OCI-LY1 (cell line): ENCODE results near the gene KCNJ15.

Experiments
- H2AFZ ChIP-seq: fragments of 200-600 bp; sonication (generic), shearing (Covaris generic); 2 replicates; pipeline ENCODE4 v1.6.0; 2014; ENCODE audit warnings: antibody characterized with exemption, mild to moderate bottlenecking, low read length
- H3F3A ChIP-seq: fragments of 200-600 bp; sonication (generic), shearing (Covaris generic); 2 replicates; pipeline ENCODE4 v1.6.0; 2014; ENCODE audit warnings: mild to moderate bottlenecking, antibody characterized with exemption, low read length, moderate library complexity; ENCODE audit not compliant: insufficient read depth
- H3K27ac ChIP-seq: fragments of 200-600 bp; sonication (generic); 2 replicates; pipeline ENCODE4 v1.5.1; 2014; ENCODE audit warnings: low read length, mixed run types, mild to moderate bottlenecking, low read depth; ENCODE audit not compliant: poor library complexity, severe bottlenecking
- H3K27me3 ChIP-seq: fragments of 200-600 bp; sonication (generic); 2 replicates; pipeline ENCODE4 v1.6.0; 2014; ENCODE audit warnings: antibody characterized with exemption, mild to moderate bottlenecking, low read length, moderate library complexity; ENCODE audit not compliant: insufficient read depth
- H3K36me3 ChIP-seq: fragments of 200-600 bp; sonication (generic); 2 replicates; pipeline ENCODE4 v1.6.1; 2014; ENCODE audit warnings: mild to moderate bottlenecking, antibody characterized with exemption, low read length, moderate library complexity, mixed read lengths; ENCODE audit not compliant: insufficient read depth
- H3K4me1 ChIP-seq: fragments of 200-600 bp; sonication (generic); 2 replicates; pipeline ENCODE4 v1.5.1; 2014; ENCODE audit warnings: mild to moderate bottlenecking, low read length, moderate library complexity; ENCODE audit not compliant: insufficient read depth, severe bottlenecking
- H3K4me2 ChIP-seq: fragments of 200-600 bp; sonication (generic), shearing (Covaris generic); 2 replicates; pipeline ENCODE4 v1.6.1; 2014; ENCODE audit warnings: low read length
- H3K4me3 ChIP-seq: fragments of 200-600 bp; sonication (generic); 2 replicates; pipeline ENCODE4 v1.5.1; 2014; ENCODE audit warnings: low read length, low read depth, mild to moderate bottlenecking, mixed read lengths; ENCODE audit not compliant: poor library complexity, severe bottlenecking
- H3K79me2 ChIP-seq: fragments of 200-600 bp; shearing (Covaris generic); 2 replicates; pipeline ENCODE4 v1.6.1; 2016; ENCODE audit warnings: mixed run types, low read length, mixed read lengths; ENCODE audit not compliant: insufficient read depth
- H3K9ac ChIP-seq: fragments of 200-600 bp; sonication (generic), shearing (Covaris generic); 2 replicates; pipeline ENCODE4 v1.6.1; 2014; ENCODE audit warnings: mild to moderate bottlenecking, low read length, mixed read lengths
- H3K9me2 ChIP-seq: fragments of 200-600 bp; sonication (generic), shearing (Covaris generic); 2 replicates; pipeline ENCODE4 v1.6.1; 2014; ENCODE audit warnings: low read depth, mild to moderate bottlenecking, low read length, mixed read lengths
- H3K9me3 ChIP-seq: fragments of 200-600 bp; shearing (Covaris generic); 2 replicates; pipeline ENCODE4 v1.6.1; 2014; ENCODE audit warnings: low read length, mixed read lengths
- H4K20me1 ChIP-seq: fragments of 200-600 bp; sonication (generic), shearing (Covaris generic); 2 replicates; pipeline ENCODE4 v1.6.0; 2016; ENCODE audit warnings: mild to moderate bottlenecking, low read length; ENCODE audit not compliant: insufficient read depth
- CTCF ChIP-seq: fragments of 200-600 bp; sonication (generic), shearing (Covaris generic); IDR thresholded peaks from 2 replicates; pipeline ENCODE4 v1.5.1; 2017; ENCODE audit warnings: mild to moderate bottlenecking, antibody characterized with exemption, low read length, moderate library complexity, mixed read lengths
- EZH2 ChIP-seq: fragments of 200-600 bp; sonication (generic), shearing (Covaris generic); IDR thresholded peaks from 2 replicates; pipeline ENCODE4 v1.8.0; 2017; ENCODE audit warnings: borderline replicate concordance, mixed run types, mild to moderate bottlenecking, antibody characterized with exemption, low read length, moderate library complexity, mixed read lengths

KCNJ15 gene

GRCh38 chr21:38349977-38350376 lies 93.2 kb downstream of the KCNJ15 start:
- Histone ChIP-seq H3K4me1 (no peaks in the 10 kb centered on the region), H3K27ac (no peak overlapping the region), H3K9ac (no peak overlapping the region), H3K9me3 (no peaks in the 10 kb centered on the region), H3K36me3 (no peaks in the 10 kb centered on the region), H3K79me2 (no peaks in the 10 kb centered on the region), H3K4me3 (no peak overlapping the region), H3F3A (no peaks in the 10 kb centered on the region), H3K4me2 (no peak overlapping the region), H3K27me3 (no peaks in the 10 kb centered on the region; the same call in 1 of the 2 replicates), H3K9me2 (no peaks in the 10 kb centered on the region), H2AFZ (no peak overlapping the region), H4K20me1 (no peaks in the 10 kb centered on the region)
- TF ChIP-seq EZH2: no peak
- no peak for TF ChIP-seq CTCF

DNA sequence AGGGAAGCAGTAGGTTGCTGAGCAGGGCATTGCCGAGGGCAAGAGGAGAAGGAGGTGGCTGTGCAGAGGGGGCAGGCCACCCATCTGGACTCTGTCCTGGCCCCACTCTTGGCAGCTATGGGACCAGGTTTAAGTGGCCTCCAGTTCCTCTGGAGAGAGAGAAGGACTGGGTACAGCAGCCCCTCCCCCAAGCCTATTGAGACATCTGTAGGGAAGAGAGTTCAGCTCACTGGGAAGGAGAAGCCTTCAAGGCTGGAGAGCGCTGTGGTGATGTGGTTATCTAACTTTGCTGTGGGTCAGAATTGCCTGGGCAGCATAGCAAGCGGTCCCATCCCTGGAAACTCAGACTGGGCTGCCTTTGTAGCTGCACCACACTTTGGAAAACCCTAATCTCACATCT lies 93.9 kb downstream of the KCNJ15 start:
- H3F3A ChIP-seq: no peaks in the 10 kb centered on the region
- no peak overlapping the region for H3K4me3 ChIP-seq
- H3K9ac ChIP-seq: no peak overlapping the region
- H3K27me3 ChIP-seq: no peaks in the 10 kb centered on the region; the same call in 1 of the 2 replicates
- H3K4me2 ChIP-seq: no peak overlapping the region
- H4K20me1 ChIP-seq: no peaks in the 10 kb centered on the region
- no peaks in the 10 kb centered on the region for H3K9me3 ChIP-seq
- H3K79me2 ChIP-seq: no peaks in the 10 kb centered on the region
- H3K4me1 ChIP-seq: no peaks in the 10 kb centered on the region
- H3K36me3 ChIP-seq: no peaks in the 10 kb centered on the region
- H2AFZ ChIP-seq: no peak overlapping the region
- no peaks in the 10 kb centered on the region for H3K9me2 ChIP-seq
- H3K27ac ChIP-seq: no peak overlapping the region
- TF ChIP-seq CTCF: no peak
- TF ChIP-seq EZH2: no peak

- no peaks in the 10 kb centered on the region for H3K9me2 ChIP-seq
- H3K79me2 ChIP-seq: no peaks in the 10 kb centered on the region
- no peaks in the 10 kb centered on the region for H3K36me3 ChIP-seq
- H3K27ac ChIP-seq: no peak overlapping the region
- no peaks in the 10 kb centered on the region for H3F3A ChIP-seq
- no peak overlapping the region for H2AFZ ChIP-seq
- no peaks in the 10 kb centered on the region for H3K4me1 ChIP-seq
- H3K4me2 ChIP-seq: no peak overlapping the region
- no peak for TF ChIP-seq CTCF
- no peak for TF ChIP-seq EZH2
- H3K4me3 ChIP-seq: no peak overlapping the region
- H3K9me3 ChIP-seq: no peaks in the 10 kb centered on the region
- H3K9ac ChIP-seq: no peak overlapping the region
- no peaks in the 10 kb centered on the region for H4K20me1 ChIP-seq
- no peaks in the 10 kb centered on the region; the same call in 1 of the 2 replicates for H3K27me3 ChIP-seq
These were observed 94.6 kb downstream of the KCNJ15 start for GRCh38 chr21:38351176-38351959.
